ENCODE results near the gene DNMBP.

DNMBP gene, protein sequence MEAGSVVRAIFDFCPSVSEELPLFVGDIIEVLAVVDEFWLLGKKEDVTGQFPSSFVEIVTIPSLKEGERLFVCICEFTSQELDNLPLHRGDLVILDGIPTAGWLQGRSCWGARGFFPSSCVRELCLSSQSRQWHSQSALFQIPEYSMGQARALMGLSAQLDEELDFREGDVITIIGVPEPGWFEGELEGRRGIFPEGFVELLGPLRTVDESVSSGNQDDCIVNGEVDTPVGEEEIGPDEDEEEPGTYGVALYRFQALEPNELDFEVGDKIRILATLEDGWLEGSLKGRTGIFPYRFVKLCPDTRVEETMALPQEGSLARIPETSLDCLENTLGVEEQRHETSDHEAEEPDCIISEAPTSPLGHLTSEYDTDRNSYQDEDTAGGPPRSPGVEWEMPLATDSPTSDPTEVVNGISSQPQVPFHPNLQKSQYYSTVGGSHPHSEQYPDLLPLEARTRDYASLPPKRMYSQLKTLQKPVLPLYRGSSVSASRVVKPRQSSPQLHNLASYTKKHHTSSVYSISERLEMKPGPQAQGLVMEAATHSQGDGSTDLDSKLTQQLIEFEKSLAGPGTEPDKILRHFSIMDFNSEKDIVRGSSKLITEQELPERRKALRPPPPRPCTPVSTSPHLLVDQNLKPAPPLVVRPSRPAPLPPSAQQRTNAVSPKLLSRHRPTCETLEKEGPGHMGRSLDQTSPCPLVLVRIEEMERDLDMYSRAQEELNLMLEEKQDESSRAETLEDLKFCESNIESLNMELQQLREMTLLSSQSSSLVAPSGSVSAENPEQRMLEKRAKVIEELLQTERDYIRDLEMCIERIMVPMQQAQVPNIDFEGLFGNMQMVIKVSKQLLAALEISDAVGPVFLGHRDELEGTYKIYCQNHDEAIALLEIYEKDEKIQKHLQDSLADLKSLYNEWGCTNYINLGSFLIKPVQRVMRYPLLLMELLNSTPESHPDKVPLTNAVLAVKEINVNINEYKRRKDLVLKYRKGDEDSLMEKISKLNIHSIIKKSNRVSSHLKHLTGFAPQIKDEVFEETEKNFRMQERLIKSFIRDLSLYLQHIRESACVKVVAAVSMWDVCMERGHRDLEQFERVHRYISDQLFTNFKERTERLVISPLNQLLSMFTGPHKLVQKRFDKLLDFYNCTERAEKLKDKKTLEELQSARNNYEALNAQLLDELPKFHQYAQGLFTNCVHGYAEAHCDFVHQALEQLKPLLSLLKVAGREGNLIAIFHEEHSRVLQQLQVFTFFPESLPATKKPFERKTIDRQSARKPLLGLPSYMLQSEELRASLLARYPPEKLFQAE (N-terminal part only)

DNA sequence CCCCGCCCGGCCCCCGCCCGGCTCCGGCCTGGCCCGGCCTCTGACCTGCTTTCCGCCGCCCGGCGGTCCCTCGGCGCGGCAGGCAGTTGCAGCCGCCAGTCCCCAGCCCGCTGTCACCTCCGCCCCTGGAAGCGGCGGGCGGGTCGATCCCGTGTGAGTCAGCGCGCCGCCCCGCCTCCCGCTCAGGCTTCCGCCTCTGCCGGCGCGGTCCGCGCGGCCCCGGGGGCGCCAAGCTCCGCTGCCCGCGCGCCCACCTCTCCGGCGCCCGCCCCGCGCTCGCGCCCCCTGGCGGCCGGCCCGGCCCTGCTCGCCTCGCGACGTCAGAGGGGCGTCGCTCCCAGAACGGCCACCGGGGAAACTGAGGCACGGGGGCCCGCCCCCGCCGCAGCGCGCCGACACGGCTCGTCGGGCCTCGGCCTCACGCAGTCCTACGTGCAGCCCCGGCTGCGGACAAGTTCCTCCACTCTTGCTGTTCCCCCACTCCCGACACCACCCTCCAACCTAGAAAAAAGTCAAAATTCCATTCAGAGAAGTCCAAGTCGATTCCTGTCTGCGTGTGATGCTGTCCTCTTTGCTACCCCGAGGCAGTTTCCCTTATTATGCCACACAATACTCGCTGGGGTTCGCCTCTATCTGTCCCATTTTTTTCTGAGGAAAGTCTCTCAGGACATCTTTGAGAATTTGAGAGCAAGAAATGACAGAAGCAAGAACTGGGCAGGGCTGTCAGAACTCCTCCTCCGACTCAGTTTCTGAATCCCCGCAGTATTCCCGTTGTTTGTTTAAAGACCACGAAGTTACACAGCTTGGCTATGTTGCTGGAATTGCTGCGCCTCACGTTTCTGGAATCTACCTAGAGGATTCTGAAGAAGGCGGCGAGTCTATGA lies at the start of gene DNMBP:
DNMBP (minus strand) TSS at position 155 of the 884 bp plus-strand sequence. CDS start 37,823 bp downstream, outside the sequence.
- peaks cover 0 to 4% of the 10 kb centered on the region in 2 donors for H3K36me3 ChIP-seq (ENCODE audit: control insufficient read depth in 1 of 2, insufficient read depth in 2 of 2, low read length in 2 of 2)
- peak within 1 kb of the TSS; percentile 97 to 99 for H3K4me3 ChIP-seq (ENCODE audit: low read depth in 1 of 2, low read length in 2 of 2)
- peaks cover 21 to 32% of the 10 kb centered on the region in 2 donors for H3K4me1 ChIP-seq (ENCODE audit: control insufficient read depth in 1 of 2, insufficient read depth in 2 of 2, low read length in 2 of 2)
- H3K27ac ChIP-seq (ENCODE audit: low read length), result peak within 1 kb of the TSS; percentile 85
- H3K27me3 ChIP-seq (ENCODE audit: low read depth, low read length), result no peaks in the 10 kb centered on the region
- H3K9me3 ChIP-seq (ENCODE audit: control insufficient read depth in 1 of 2, low read length in 2 of 2), result no peaks in the 10 kb centered on the region

DNA sequence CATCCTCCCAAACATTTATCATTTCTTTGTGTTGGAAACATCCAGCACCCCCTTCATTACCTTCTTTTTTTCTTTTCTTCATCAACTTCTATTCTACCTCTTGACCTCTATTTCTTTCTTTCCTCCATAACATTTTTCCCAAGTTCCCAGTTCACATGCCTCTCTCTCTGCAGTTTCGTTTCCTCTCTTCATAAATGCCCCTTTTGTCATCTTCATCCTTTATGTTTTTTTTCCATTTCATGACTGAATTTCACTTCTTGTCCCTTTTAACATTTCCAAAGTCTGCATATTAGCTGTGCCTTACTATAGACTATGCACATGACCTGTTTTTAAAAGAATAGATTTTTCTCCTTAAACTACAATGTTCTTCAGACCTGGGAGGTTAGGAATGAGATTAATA lies 48.2 kb upstream of the DNMBP start:
- Histone ChIP-seq H3K9me3 (ENCODE audit: control insufficient read depth in 1 of 2, low read length in 2 of 2) (peaks cover 0 to 2% of the 10 kb centered on the region in 2 donors), H3K36me3 (ENCODE audit: control insufficient read depth in 1 of 2, insufficient read depth in 2 of 2, low read length in 2 of 2) (no peaks in the 10 kb centered on the region), H3K27me3 (ENCODE audit: low read depth, low read length) (no peaks in the 10 kb centered on the region), H3K4me3 (ENCODE audit: low read depth in 1 of 2, low read length in 2 of 2) (no peak overlapping the region), H3K27ac (ENCODE audit: low read length) (no peak overlapping the region), H3K4me1 (ENCODE audit: control insufficient read depth in 1 of 2, insufficient read depth in 2 of 2, low read length in 2 of 2) (no peaks in the 10 kb centered on the region)

DNA sequence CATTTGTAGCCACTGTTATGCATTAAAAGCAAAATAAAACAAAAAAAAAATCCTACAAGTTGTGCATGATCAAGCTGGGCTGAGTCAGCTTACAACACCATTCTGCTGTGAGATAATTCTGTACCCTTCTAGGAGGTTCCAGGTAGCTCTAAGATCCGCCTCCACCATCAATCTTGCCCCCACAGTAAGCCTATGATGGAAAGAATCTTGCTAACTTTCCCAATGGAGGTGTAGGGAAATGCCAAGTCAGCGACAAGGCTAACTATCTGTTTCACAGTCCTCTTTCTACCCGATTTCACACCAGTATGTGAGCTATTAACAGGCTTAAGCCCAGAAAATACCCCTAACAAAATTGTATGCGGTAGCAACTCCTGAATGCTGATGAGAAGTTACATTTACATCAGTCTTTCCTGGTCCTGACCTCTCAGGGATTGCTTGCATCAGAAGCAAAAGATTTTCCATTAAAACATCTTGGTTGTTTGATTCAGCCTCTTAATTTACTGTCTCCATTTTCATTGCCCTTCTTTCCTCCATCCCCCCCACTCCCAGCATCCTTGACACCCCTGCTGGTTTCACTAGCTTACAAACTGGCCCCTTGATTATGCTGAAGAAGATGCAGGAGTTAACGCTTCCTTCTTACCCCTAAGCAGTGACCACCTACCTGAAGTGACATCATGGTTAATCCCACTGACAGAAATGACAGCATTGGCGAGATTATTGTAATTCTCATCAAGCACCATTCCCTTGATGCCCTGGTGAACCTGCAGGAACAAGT lies 44.1 kb upstream of the DNMBP start:
- Histone ChIP-seq H3K27me3 (ENCODE audit: low read depth, low read length) (no peaks in the 10 kb centered on the region), H3K27ac (ENCODE audit: low read length) (no peak overlapping the region), H3K9me3 (ENCODE audit: control insufficient read depth in 1 of 2, low read length in 2 of 2) (peaks cover 0 to 2% of the 10 kb centered on the region in 2 donors), H3K4me3 (ENCODE audit: low read depth in 1 of 2, low read length in 2 of 2) (no peak overlapping the region), H3K36me3 (ENCODE audit: control insufficient read depth in 1 of 2, insufficient read depth in 2 of 2, low read length in 2 of 2) (no peaks in the 10 kb centered on the region), H3K4me1 (ENCODE audit: control insufficient read depth in 1 of 2, insufficient read depth in 2 of 2, low read length in 2 of 2) (no peaks in the 10 kb centered on the region)

DNA sequence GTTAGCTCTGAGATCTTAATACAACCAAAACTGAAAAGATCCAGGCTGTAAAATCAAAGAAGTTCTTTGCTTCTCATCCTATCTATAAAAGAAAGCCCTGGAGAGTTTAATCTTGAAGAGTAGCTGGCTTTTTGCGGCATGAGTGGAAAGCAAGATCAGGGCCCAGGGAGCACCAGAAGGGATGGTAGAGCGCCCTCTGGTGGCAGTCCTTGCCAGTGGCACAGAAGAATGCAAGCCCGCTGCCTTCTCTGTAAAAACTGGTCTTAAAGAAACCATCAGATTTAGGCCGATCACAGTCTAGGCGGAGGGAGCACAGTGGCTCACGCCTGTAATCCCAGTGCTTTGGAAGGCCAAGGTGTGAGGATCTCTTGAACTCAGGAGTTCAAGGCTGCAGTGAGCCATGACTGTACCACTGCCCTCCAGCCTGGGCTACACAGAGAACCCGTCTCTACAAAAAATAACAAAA lies 36.3 kb upstream of the DNMBP start:
- Histone ChIP-seq H3K4me3 (ENCODE audit: low read depth in 1 of 2, low read length in 2 of 2) (no peak overlapping the region), H3K4me1 (ENCODE audit: control insufficient read depth in 1 of 2, insufficient read depth in 2 of 2, low read length in 2 of 2) (peaks cover 0 to 4% of the 10 kb centered on the region in 2 donors), H3K9me3 (ENCODE audit: control insufficient read depth in 1 of 2, low read length in 2 of 2) (no peaks in the 10 kb centered on the region), H3K27ac (ENCODE audit: low read length) (no peak overlapping the region), H3K27me3 (ENCODE audit: low read depth, low read length) (no peaks in the 10 kb centered on the region), H3K36me3 (ENCODE audit: control insufficient read depth in 1 of 2, insufficient read depth in 2 of 2, low read length in 2 of 2) (no peaks in the 10 kb centered on the region)

DNA sequence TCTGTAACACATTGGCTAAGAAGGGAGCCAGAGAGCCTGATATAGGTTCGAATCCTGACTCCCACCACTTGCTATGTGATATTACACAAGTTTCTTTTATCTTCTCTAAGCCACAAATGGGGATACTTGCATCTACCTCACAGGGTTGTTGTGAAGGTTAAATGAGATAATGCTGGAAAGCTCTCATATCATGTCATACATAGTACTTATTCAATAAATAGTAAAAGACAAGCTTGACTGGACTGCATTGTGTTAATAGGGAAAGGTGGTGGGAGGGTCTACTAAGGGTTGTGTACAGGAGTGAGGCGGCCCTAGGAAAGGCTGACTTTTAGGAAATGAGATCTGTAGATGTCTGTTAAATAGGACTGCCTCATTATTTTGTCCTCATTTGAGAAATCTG lies 35.8 kb upstream of the DNMBP start:
- Histone ChIP-seq H3K4me3 (ENCODE audit: low read depth in 1 of 2, low read length in 2 of 2) (no peak overlapping the region), H3K27me3 (ENCODE audit: low read depth, low read length) (no peaks in the 10 kb centered on the region), H3K27ac (ENCODE audit: low read length) (no peak overlapping the region), H3K36me3 (ENCODE audit: control insufficient read depth in 1 of 2, insufficient read depth in 2 of 2, low read length in 2 of 2) (no peaks in the 10 kb centered on the region), H3K4me1 (ENCODE audit: control insufficient read depth in 1 of 2, insufficient read depth in 2 of 2, low read length in 2 of 2) (peaks cover 0 to 4% of the 10 kb centered on the region in 2 donors), H3K9me3 (ENCODE audit: control insufficient read depth in 1 of 2, low read length in 2 of 2) (no peaks in the 10 kb centered on the region)

DNA sequence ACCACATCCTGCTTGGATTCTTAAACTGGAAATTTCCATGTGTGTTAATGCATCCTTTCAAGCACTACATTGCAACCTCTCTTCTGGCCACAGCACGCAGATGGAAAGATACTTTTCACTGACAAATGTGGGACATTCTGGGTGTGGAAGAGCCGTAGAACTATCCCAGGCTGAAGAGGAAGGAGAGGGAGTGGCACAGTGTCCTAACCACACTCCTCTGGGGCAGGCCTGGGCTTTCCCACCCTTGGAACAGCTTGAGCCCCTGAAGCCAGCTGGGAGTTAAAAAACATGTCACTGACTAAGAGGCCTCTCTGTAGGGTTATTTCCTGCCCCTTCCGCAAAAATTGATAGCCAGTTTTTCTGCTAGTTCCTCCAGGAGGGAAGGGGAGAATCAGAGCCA lies 34.0 kb upstream of the DNMBP start:
- Histone ChIP-seq H3K36me3 (ENCODE audit: control insufficient read depth in 1 of 2, insufficient read depth in 2 of 2, low read length in 2 of 2) (no peaks in the 10 kb centered on the region), H3K27me3 (ENCODE audit: low read depth, low read length) (no peaks in the 10 kb centered on the region), H3K4me1 (ENCODE audit: control insufficient read depth in 1 of 2, insufficient read depth in 2 of 2, low read length in 2 of 2) (peaks cover 0 to 4% of the 10 kb centered on the region in 2 donors), H3K4me3 (ENCODE audit: low read depth in 1 of 2, low read length in 2 of 2) (no peak overlapping the region), H3K27ac (ENCODE audit: low read length) (no peak overlapping the region), H3K9me3 (ENCODE audit: control insufficient read depth in 1 of 2, low read length in 2 of 2) (no peaks in the 10 kb centered on the region)

DNA sequence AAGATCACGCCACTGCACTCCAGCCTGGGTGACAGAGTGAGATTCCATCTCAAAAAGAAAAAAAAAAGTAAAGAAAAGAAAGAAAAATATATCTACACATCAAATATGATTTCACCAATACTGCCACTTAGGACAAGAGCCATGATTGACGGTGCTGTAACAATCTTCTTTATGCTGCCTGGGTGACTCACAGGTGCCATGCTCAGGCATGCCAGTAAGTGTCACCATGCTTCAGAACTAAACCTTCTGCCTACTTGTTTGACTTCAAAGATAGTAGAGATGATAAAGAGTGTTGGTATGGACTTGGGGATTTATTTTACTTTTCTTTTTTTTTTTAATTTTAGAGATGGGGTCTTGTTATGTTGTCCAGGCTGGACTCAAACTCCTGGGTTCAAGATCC lies 33.6 kb upstream of the DNMBP start:
- H3K4me3 ChIP-seq (ENCODE audit: low read depth in 1 of 2, low read length in 2 of 2), result no peak overlapping the region
- no peaks in the 10 kb centered on the region for H3K9me3 ChIP-seq (ENCODE audit: control insufficient read depth in 1 of 2, low read length in 2 of 2)
- no peaks in the 10 kb centered on the region for H3K36me3 ChIP-seq (ENCODE audit: control insufficient read depth in 1 of 2, insufficient read depth in 2 of 2, low read length in 2 of 2)
- H3K27me3 ChIP-seq (ENCODE audit: low read depth, low read length), result no peaks in the 10 kb centered on the region
- no peak overlapping the region for H3K27ac ChIP-seq (ENCODE audit: low read length)
- peaks cover 0 to 4% of the 10 kb centered on the region in 2 donors for H3K4me1 ChIP-seq (ENCODE audit: control insufficient read depth in 1 of 2, insufficient read depth in 2 of 2, low read length in 2 of 2)

DNA sequence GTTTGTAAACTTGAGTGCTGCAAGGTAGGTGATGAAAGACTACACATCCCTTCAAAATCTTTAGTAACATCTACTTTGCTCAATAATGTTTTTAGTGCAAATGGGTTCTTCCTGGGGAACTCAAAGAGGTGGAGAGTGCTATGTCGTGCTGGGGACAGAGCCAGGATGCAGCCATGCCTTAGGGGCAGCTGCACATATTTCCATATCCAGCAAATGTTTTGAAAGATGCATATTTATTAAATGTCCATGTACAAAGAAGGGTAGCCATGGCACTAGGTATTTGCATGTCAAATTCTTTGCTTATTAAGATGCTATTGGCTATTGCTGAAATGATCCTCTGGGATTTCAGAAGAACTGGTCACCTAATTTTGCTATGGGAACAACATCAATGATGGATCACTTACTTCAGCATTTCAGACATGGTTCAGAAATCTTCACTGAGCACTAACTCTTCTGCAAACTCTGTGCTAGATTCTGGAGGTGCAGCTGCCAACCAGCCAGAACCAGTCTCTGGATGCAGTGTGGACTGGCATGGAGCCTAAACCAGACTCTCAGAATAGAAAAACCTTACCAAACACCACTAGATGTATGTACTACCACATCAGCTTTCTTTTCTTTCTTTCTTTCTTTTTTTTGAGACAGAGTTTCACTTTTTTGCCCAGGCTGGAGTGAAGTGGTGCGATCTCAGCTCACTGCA lies 31.7 kb upstream of the DNMBP start:
- peaks cover 0 to 4% of the 10 kb centered on the region in 2 donors for H3K4me1 ChIP-seq (ENCODE audit: control insufficient read depth in 1 of 2, insufficient read depth in 2 of 2, low read length in 2 of 2)
- H3K27ac ChIP-seq (ENCODE audit: low read length), result no peak overlapping the region
- H3K36me3 ChIP-seq (ENCODE audit: control insufficient read depth in 1 of 2, insufficient read depth in 2 of 2, low read length in 2 of 2), result no peaks in the 10 kb centered on the region
- H3K9me3 ChIP-seq (ENCODE audit: control insufficient read depth in 1 of 2, low read length in 2 of 2), result no peaks in the 10 kb centered on the region
- no peak overlapping the region for H3K4me3 ChIP-seq (ENCODE audit: low read depth in 1 of 2, low read length in 2 of 2)
- H3K27me3 ChIP-seq (ENCODE audit: low read depth, low read length), result no peaks in the 10 kb centered on the region

DNA sequence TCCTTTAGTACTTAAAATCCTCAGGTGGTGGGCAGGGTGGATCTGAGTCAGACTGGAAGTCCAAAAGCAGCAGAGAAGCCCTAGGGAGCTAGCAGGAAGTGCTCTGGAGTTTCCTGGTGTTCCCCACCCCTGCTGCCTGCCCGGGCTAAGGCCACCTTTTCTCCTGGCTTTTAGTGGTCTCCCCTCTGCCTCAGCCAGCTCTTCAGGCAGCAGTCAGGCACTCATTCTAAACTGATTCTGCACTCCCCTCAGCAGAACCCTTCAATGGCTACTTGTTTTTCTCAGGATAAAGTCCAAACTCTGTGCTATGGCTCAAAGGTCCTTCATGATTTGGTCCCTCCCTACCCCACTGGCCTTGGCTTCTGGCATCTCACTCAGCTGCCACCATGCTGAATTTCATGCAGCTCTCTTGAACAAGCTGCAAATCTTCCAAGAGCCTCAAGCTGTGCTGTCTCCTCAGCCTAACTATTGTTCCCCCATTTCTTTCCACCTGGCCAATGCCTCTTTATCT lies 28.9 kb upstream of the DNMBP start:
- Histone ChIP-seq H3K4me3 (ENCODE audit: low read depth in 1 of 2, low read length in 2 of 2) (no peak overlapping the region), H3K9me3 (ENCODE audit: control insufficient read depth in 1 of 2, low read length in 2 of 2) (no peaks in the 10 kb centered on the region), H3K36me3 (ENCODE audit: control insufficient read depth in 1 of 2, insufficient read depth in 2 of 2, low read length in 2 of 2) (no peaks in the 10 kb centered on the region), H3K27me3 (ENCODE audit: low read depth, low read length) (no peaks in the 10 kb centered on the region), H3K27ac (ENCODE audit: low read length) (peak overlapping the region; percentile 36), H3K4me1 (ENCODE audit: control insufficient read depth in 1 of 2, insufficient read depth in 2 of 2, low read length in 2 of 2) (no peaks in the 10 kb centered on the region)

All from muscle layer of duodenum (tissue), 2 donors.